Esophagus squamous epithelium (tissue), 5 donors: ENCODE measurements around the gene PARD3. TPM values are rescaled to one million over a fixed set of nuclear protein-coding genes. Genes with fewer than 3 reads are reported as not detected.

Experiments used
- DNase-seq: peaks from one replicate; lab custom pipeline; 2025; lab: John Stamatoyannopoulos, UW
- H3K27ac ChIP-seq, 4 donors: fragments of 200-600 bp; sonication (generic); one replicate each; pipeline ENCODE4 v1.5.1; 2016 to 2019; ENCODE audit warnings: mild to moderate bottlenecking in 1 of 4
- H3K27me3 ChIP-seq, 4 donors: fragments of 200-600 bp; sonication (generic); 1 replicate in 3 of 4; 2 replicates in 1 of 4; pipeline versions ENCODE4 v1.5.1 to v1.6.0; 2017 to 2021; ENCODE audit warnings: antibody characterized with exemption in 1 of 4
- H3K36me3 ChIP-seq, 3 donors: fragments of 200-600 bp; sonication (generic); one replicate each; pipeline ENCODE4 v1.5.1; 2016 to 2019
- H3K4me1 ChIP-seq, 3 donors: fragments of 200-600 bp; sonication (generic); one replicate each; pipeline ENCODE4 v1.5.1; 2017 to 2019
- H3K4me3 ChIP-seq, 4 donors: fragments of 200-600 bp; sonication (generic); 1 replicate in 3 of 4; 2 replicates in 1 of 4; pipeline ENCODE4 v1.5.1; 2016 to 2019; ENCODE audit warnings: mild to moderate bottlenecking in 2 of 4, moderate library complexity in 1 of 4
- H3K9me3 ChIP-seq, 3 donors: fragments of 200-600 bp; sonication (generic); one replicate each; pipeline ENCODE4 v1.5.1; 2016 to 2019
- CTCF ChIP-seq, 6 experiments: fragments of 450-650 bp in 4 of 6; fragments of 200-600 bp in 2 of 6; sonication (generic) in 2 of 6; IDR thresholded peaks; one replicate each; pipeline ENCODE4 v1.5.1; 2016 to 2019; ENCODE audit warnings: antibody characterized with exemption in 6 of 6, mild to moderate bottlenecking in 4 of 6, moderate library complexity in 4 of 6
- POLR2A ChIP-seq, 4 donors: fragments of 450-650 bp; IDR thresholded peaks; one replicate each; pipeline ENCODE4 v1.6.1; 2017; ENCODE audit warnings: antibody characterized with exemption in 4 of 4, mild to moderate bottlenecking in 4 of 4, moderate library complexity in 3 of 4
- WGBS, 2 donors: methylation state at CpG; one replicate each; pipeline ENCODE4 v1.1.5; 2018; 5-methylcytosine and 5-hydroxymethylcytosine counted together
- intact Hi-C: fragments of 100-400 bp; cut with DNase I; formaldehyde crosslinking; loops from one replicate; pipeline ENCODE4 v1.15.0; 2022
- total RNA-seq, 4 donors: library from RNA; depleted of rRNA; stranded (reverse); fragments of >200 nt; gene quantifications; one replicate each; pipeline ENCODE4 v1.1.0, GENCODE V29; 2016
- donor health status: DM: yes; HTN: yes; CAD: no.

Gene PARD3
- total RNA-seq, 4 donors from 2014 or later = 57.3 to 114 (median 81.7) TPM

GRCh38 chr10:34766266-34766600 is 48.9 kb downstream of the PARD3 start:
- no peak for DNase-seq
- Histone ChIP-seq H3K9me3 (no peaks in the 10 kb centered on the region), H3K4me1 (peaks cover 25 to 88% (median 26%) of the 10 kb centered on the region in 3 donors), H3K27me3 (no peaks in the 10 kb centered on the region), H3K4me3 (no peak overlapping the region), H3K36me3 (no peaks in the 10 kb centered on the region), H3K27ac (peak overlapping the region in 3 of 4 donors; percentile 13 to 89 (median 81))
- WGBS, 2 donors = 9 to 48% methylated on average over 1 of the region's 1 CpG
- intact Hi-C loops = no loop called here
- TF ChIP-seq POLR2A (IDR thresholded peaks at IDR 0.05) (no peak), CTCF (IDR thresholded peaks at IDR 0.05) (no peak)

GRCh38 chr10:34764472-34764946 is 50.6 kb downstream of the PARD3 start:
- peaks cover 31 to 88% (median 35%) of the 10 kb centered on the region in 3 donors for H3K4me1 ChIP-seq
- no peak overlapping the region for H3K4me3 ChIP-seq
- intact Hi-C loops = no loop called here
- WGBS, 2 donors = 52 to 80% methylated on average over 2 of the region's 2 CpGs
- TF ChIP-seq CTCF (IDR thresholded peaks at IDR 0.05) = no peak
- no peak for TF ChIP-seq POLR2A (IDR thresholded peaks at IDR 0.05)
- no peak for DNase-seq
- H3K27ac ChIP-seq = peak overlapping the region in 1 of 4 donors; percentile 89
- H3K36me3 ChIP-seq = no peaks in the 10 kb centered on the region
- H3K27me3 ChIP-seq = no peaks in the 10 kb centered on the region
- H3K9me3 ChIP-seq = no peaks in the 10 kb centered on the region

- no peak for DNase-seq
- Histone ChIP-seq H3K27me3 (no peaks in the 10 kb centered on the region), H3K9me3 (no peaks in the 10 kb centered on the region), H3K27ac (no peak overlapping the region), H3K4me3 (no peak overlapping the region), H3K4me1 (peaks cover 29 to 88% (median 31%) of the 10 kb centered on the region in 3 donors), H3K36me3 (no peaks in the 10 kb centered on the region)
- peak in 1 of 6 experiments; percentile 13 for TF ChIP-seq CTCF (IDR thresholded peaks at IDR 0.05)
- no peak for TF ChIP-seq POLR2A (IDR thresholded peaks at IDR 0.05)
- WGBS, 2 donors = 70 to 74% methylated on average over 5 of the region's 5 CpGs
- intact Hi-C loops = no loop called here
These were observed 52.3 kb downstream of the PARD3 start for GRCh38 chr10:34762603-34763299.

GRCh38 chr10:34762156-34762555 is 52.9 kb downstream of the PARD3 start:
- H3K27me3 ChIP-seq = no peaks in the 10 kb centered on the region
- intact Hi-C loops = no loop called here
- WGBS, 2 donors = 93 to 94% methylated on average over 2 to 3 of the region's 3 CpGs

More at GRCh38 chr10:34762156-34762555, 52.9 kb downstream of the PARD3 start:
- H3K27ac ChIP-seq = peak overlapping the region in 2 of 4 donors; percentile 16 to 89
- no peaks in the 10 kb centered on the region for H3K9me3 ChIP-seq
- DNase-seq = no peak
- no peaks in the 10 kb centered on the region for H3K36me3 ChIP-seq
- TF ChIP-seq CTCF (IDR thresholded peaks at IDR 0.05) (no peak), POLR2A (IDR thresholded peaks at IDR 0.05) (no peak)
- peaks cover 32 to 88% (median 34%) of the 10 kb centered on the region in 3 donors for H3K4me1 ChIP-seq
- H3K4me3 ChIP-seq = no peak overlapping the region
